SK-N-SH treated with all-trans-retinoic acid at 6 μM for 48 hours (cell line): ENCODE results near the gene LMAN2L.

Experiments used
- ARNTL ChIP-seq: fragments of 450-650 bp; formaldehyde crosslinking; IDR thresholded peaks from 2 replicates; pipeline ENCODE4 v1.5.0; 2020; ENCODE audit warnings: low read depth, mild to moderate bottlenecking, moderate library complexity, borderline replicate concordance
- ESRRG ChIP-seq: fragments of 250-450 bp; sonication (Bioruptor Pico); IDR thresholded peaks from 2 replicates; pipeline ENCODE4 v1.6.1; 2021; ENCODE audit warnings: mild to moderate bottlenecking
- OSR1 ChIP-seq: fragments of 250-450 bp; sonication (Bioruptor Pico); IDR thresholded peaks from 2 replicates; pipeline ENCODE4 v1.8.0; 2022; ENCODE audit warnings: moderate library complexity, mild to moderate bottlenecking, inconsistent platforms
- PATZ1 ChIP-seq: fragments of 250-450 bp; sonication (Bioruptor Pico); IDR thresholded peaks from 2 replicates; pipeline ENCODE4 v1.8.0; 2020; ENCODE audit warnings: mild to moderate bottlenecking, moderate library complexity, borderline replicate concordance
- RARB ChIP-seq: fragments of 250-450 bp; sonication (Bioruptor Pico); IDR thresholded peaks from 2 replicates; pipeline ENCODE4 v1.8.0; 2021; ENCODE audit warnings: mild to moderate bottlenecking, moderate library complexity
- TCF4 ChIP-seq: fragments of 250-450 bp; sonication (Bioruptor Pico); IDR thresholded peaks from 2 replicates; pipeline ENCODE4 v1.8.0; 2021; ENCODE audit warnings: mild to moderate bottlenecking, moderate library complexity, borderline replicate concordance
- ZFP30 ChIP-seq: fragments of 450-650 bp; formaldehyde crosslinking; IDR thresholded peaks from 2 replicates; pipeline ENCODE4 v1.5.0; 2022; ENCODE audit warnings: mild to moderate bottlenecking, moderate library complexity
- ZNF8 ChIP-seq: fragments of 450-650 bp; formaldehyde crosslinking; IDR thresholded peaks from 2 replicates; pipeline ENCODE4 v1.5.0; 2020; ENCODE audit warnings: mild to moderate bottlenecking, moderate library complexity

GRCh38 chr2:96783388-96783787, 43.5 kb upstream of the LMAN2L start:
- TF ChIP-seq OSR1 (CRISPR knock-in tag) (no peak), PATZ1 (CRISPR knock-in tag) (no peak), ESRRG (no peak), TCF4 (CRISPR knock-in tag) (no peak), ARNTL (CRISPR knock-in tag) (no peak), ZFP30 (CRISPR knock-in tag) (no peak), ZNF8 (no peak), RARB (CRISPR knock-in tag) (no peak)
